ENCODE data around the gene RAI2.

Gene RAI2

DNA sequence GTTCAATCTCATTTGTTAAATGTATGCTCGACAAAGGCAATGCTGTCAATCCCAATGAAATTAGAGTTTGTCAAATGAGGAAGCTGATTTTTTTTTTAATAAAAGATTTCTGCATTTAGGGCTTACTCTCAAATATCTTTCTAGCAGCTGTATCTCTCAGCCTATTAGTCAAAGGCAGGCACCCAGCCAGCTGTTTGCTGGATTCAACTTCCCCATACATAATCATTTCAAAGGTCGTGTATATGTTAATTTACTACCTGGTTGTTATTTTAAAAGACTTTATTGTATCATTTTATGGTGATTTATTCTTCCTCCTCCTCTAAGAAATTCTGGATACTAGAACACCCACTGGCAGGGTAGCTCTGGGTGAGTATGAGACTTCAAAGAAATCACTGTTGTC is 27.1 kb downstream of the RAI2 start:
- DNase-seq (ENCODE audit: low read depth, low spot score), result no peak
- TF ChIP-seq, protein P1, sequence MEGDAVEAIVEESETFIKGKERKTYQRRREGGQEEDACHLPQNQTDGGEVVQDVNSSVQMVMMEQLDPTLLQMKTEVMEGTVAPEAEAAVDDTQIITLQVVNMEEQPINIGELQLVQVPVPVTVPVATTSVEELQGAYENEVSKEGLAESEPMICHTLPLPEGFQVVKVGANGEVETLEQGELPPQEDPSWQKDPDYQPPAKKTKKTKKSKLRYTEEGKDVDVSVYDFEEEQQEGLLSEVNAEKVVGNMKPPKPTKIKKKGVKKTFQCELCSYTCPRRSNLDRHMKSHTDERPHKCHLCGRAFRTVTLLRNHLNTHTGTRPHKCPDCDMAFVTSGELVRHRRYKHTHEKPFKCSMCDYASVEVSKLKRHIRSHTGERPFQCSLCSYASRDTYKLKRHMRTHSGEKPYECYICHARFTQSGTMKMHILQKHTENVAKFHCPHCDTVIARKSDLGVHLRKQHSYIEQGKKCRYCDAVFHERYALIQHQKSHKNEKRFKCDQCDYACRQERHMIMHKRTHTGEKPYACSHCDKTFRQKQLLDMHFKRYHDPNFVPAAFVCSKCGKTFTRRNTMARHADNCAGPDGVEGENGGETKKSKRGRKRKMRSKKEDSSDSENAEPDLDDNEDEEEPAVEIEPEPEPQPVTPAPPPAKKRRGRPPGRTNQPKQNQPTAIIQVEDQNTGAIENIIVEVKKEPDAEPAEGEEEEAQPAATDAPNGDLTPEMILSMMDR (IDR thresholded peaks at IDR 0.05; ENCODE audit: low read depth, low read length), result no peak
- no peak overlapping the region for H3K4me3 ChIP-seq (ENCODE audit: low read depth, low read length)
- in situ Hi-C loops (cut with HindIII; ENCODE audit: low sequenced_read_pairs), result no loop called here

DNA sequence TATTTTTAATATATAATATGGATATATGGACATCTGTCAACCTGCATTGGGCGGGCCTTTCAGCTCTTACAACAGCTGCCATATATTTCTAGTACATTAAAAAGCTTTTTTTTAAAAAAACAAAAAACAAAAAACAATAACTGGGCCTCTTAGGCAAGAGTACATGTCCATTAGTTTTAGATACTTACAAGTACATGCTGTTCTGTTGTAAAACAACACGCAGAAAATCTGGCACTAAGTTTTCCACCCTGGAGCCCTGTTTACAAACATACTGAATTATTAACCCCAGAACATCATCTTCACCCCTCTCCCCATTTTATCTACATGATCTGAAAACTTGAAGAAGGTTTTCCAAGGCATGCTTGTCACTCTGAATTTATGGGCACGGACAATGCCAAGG is 29.8 kb downstream of the RAI2 start:
- TF ChIP-seq, protein P1 (IDR thresholded peaks at IDR 0.05; ENCODE audit: low read depth, low read length), result no peak
- in situ Hi-C loops (cut with HindIII; ENCODE audit: low sequenced_read_pairs), result no loop called here
- no peak overlapping the region for H3K4me3 ChIP-seq (ENCODE audit: low read depth, low read length)
- no peak for DNase-seq (ENCODE audit: low read depth, low spot score)

DNA sequence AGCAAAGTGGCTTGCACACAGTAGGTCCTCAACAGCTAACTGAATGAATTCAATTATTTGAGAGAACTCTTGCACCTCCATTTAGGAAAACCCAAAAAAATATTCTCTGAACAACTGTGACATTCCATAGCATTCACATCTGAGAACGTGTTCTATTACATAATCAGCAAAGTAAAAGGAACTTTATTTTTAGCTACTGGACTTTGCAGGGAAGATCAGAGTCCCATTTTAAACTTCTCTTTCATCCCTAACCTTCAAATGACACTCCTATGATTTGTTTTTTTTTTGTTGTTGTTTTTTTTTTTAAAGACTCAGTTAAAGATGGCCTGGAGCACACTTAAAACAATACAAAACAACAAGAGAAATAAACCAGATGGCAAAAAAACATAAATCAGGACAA is 30.9 kb downstream of the RAI2 start:
- TF ChIP-seq, protein P1 (IDR thresholded peaks at IDR 0.05; ENCODE audit: low read depth, low read length), result no peak
- no peak for DNase-seq (ENCODE audit: low read depth, low spot score)
- no peak overlapping the region for H3K4me3 ChIP-seq (ENCODE audit: low read depth, low read length)
- in situ Hi-C loops (cut with HindIII; ENCODE audit: low sequenced_read_pairs), result no loop called here

DNA sequence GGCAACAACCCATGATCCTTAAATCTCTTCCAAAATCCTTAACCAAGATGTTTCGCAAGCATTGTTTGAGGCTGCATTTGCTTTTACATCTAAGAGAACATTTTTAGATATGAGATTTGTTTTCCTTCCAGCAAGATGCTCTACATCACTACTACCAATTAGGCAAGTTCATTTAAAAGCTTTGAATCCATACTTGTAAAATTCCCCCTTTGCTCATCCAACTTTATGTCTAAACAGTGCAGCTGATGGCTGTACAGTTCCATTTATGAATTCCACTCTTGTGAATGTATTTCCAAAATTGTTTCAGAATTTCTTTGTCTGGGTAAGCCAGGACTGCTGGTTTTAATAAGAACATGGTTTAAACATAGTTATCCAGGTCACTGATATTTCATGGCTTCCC is 31.5 kb downstream of the RAI2 start:
- H3K4me3 ChIP-seq (ENCODE audit: low read depth, low read length), result no peak overlapping the region
- no peak for DNase-seq (ENCODE audit: low read depth, low spot score)

DNA sequence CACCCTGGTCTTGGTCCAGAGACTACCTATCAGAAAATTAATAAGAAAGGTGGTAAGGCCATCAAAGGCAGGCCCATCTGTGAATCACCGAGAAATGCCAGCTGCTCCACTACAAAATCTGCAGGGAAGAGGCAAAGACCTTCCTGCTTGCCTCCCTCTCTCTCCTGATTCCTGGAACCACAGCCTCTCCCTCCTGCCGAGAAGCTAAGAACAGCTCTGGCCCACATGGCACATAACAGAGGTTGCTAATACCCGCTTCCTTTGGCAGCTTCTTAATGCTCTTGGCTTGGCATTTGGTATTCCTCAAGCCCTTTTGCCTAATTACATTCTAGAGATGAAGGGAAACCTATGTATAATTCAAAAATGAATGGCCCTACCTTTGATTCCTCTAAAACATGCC is 32.9 kb downstream of the RAI2 start:
- no peak for DNase-seq (ENCODE audit: low read depth, low spot score)
- in situ Hi-C loops (cut with HindIII; ENCODE audit: low sequenced_read_pairs), result no loop called here
- no peak overlapping the region for H3K4me3 ChIP-seq (ENCODE audit: low read depth, low read length)
- TF ChIP-seq, protein P1 (IDR thresholded peaks at IDR 0.05; ENCODE audit: low read depth, low read length), result no peak

More for the DNA sequence above, 31.5 kb downstream of the RAI2 start:
- TF ChIP-seq, protein P1 (IDR thresholded peaks at IDR 0.05; ENCODE audit: low read depth, low read length), result no peak
- in situ Hi-C loops (cut with HindIII; ENCODE audit: low sequenced_read_pairs), result no loop called here

DNA sequence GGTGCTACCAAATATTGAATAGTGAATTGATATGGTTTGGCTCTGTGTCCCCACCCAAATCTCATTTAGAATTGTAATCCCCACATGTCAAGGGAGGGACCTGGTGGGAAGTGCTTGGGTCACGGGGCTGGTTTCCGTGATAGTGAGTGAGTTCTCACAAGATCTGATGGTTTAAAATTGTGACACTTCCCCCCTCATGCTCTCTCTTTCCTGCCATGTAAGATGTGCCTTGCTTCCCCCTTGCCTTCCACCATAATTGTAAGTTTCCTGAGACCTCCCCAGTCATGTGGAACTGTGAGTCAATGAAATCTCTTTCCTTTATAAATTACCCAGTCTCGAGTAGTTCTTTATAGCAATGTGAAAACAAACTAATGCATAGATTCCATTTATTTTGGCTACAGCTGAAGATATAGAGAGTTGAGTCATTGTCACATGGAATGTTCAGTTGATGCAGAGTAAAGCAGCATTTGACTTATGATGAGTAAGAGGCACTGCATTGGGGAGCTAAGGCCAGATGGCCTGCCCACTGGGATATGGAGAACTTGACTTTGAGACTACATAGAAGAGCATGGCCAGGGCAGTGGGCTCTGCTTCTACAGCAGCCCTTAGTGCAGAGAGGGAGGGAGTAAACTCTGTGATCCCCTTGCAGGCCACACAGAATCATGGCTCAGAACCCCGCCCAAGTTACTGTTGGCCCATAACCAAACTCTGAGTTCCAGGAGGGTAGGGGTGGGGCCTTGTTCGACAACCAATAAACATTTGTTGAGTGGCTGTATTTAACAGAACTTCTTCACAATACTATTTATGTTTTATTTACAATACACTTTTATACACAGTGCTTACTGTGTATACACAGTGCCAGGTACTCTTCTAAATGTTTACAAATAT is 34.2 kb downstream of the RAI2 start:
- TF ChIP-seq, protein P1 (IDR thresholded peaks at IDR 0.05; ENCODE audit: low read depth, low read length), result no peak
- H3K4me3 ChIP-seq (ENCODE audit: low read depth, low read length), result no peak overlapping the region
- in situ Hi-C loops (cut with HindIII; ENCODE audit: low sequenced_read_pairs), result no loop called here
- DNase-seq (ENCODE audit: low read depth, low spot score), result peak; percentile 27
